B cell (primary cell): ENCODE results near the gene ACADM. TPM values are rescaled to one million over a fixed set of nuclear protein-coding genes. Genes with fewer than 3 reads are reported as not detected.

Experiments
- ATAC-seq: fragments of 200-7000 bp; cut with Tn5 transposase; one replicate; pipeline ENCODE4 v1.10.0; 2021; ENCODE audit warnings: low read depth, mild to moderate bottlenecking, moderate number of reproducible peaks, moderate library complexity
- CTCF ChIA-PET: fragments of 350-600 bp; sonication (Branson Sonifier 250); formaldehyde crosslinking; loops from one replicate; lab custom pipeline; 2021; ENCODE audit warnings: antibody characterized with exemption, inconsistent platforms; lab: Charles Lee
- POLR2A ChIA-PET: fragments of 350-600 bp; sonication (Branson Sonifier 250); formaldehyde crosslinking; loops from one replicate; lab custom pipeline; 2021; ENCODE audit warnings: antibody characterized with exemption; lab: Charles Lee
- DNase-seq: peaks from one replicate; pipeline ENCODE4 v3.0.0; 2013
- H2AFZ ChIP-seq: 2 replicates; pipeline ENCODE4 v1.6.1; 2012; ENCODE audit warnings: mild to moderate bottlenecking, low read depth, low read length; ENCODE audit not compliant: insufficient read depth, poor library complexity, severe bottlenecking
- H3K27ac ChIP-seq, 2 donors: 1 replicate in 1 of 2; 2 replicates in 1 of 2; pipeline ENCODE4 v1.5.1; 2012 to 2013; ENCODE audit warnings: low read length in 2 of 2, mild to moderate bottlenecking in 2 of 2, moderate library complexity in 1 of 2
- H3K27me3 ChIP-seq, 4 experiments: fragments of 200-600 bp in 1 of 4; sonication (generic) in 1 of 4; replicated peaks in 1 of 4; 1 replicate in 2 of 4; 2 replicates in 2 of 4; pipeline versions ENCODE4 v1.6.1 to v1.7.0; 2013 to 2016; ENCODE audit warnings: low read length in 3 of 4, mild to moderate bottlenecking in 2 of 4, mixed read lengths in 1 of 4, moderate library complexity in 1 of 4; ENCODE audit not compliant: insufficient read depth in 4 of 4, control insufficient read depth in 3 of 4; ENCODE audit errors: control extremely low read depth in 1 of 4
- H3K36me3 ChIP-seq, 2 experiments: replicated peaks in 1 of 2; 1 replicate in 1 of 2; 2 replicates in 1 of 2; pipeline versions ENCODE4 v1.6.1 to v1.7.1; 2013; ENCODE audit warnings: low read length in 1 of 2; ENCODE audit not compliant: insufficient read depth in 2 of 2, control insufficient read depth in 1 of 2; ENCODE audit errors: control extremely low read depth in 1 of 2, extremely low read depth in 1 of 2
- H3K4me1 ChIP-seq, 2 donors: fragments of 200-600 bp in 1 of 2; sonication (generic) in 1 of 2; 1 replicate in 1 of 2; 2 replicates in 1 of 2; pipeline versions ENCODE4 v1.5.1 to v1.6.1; 2013 to 2017; ENCODE audit warnings: low read length in 2 of 2; ENCODE audit not compliant: control insufficient read depth in 2 of 2, insufficient read depth in 2 of 2
- H3K4me2 ChIP-seq: replicated peaks from 2 replicates; pipeline ENCODE3; 2012; ENCODE audit warnings: mild to moderate bottlenecking, low read depth, low read length; ENCODE audit not compliant: poor library complexity, severe bottlenecking
- H3K4me3 ChIP-seq, 5 experiments: fragments of 200-600 bp in 1 of 5; sonication (generic) in 1 of 5; 1 replicate in 3 of 5; 2 replicates in 2 of 5; pipeline versions ENCODE4 v1.5.1 to v1.7.0; 2011 to 2016; ENCODE audit warnings: low read length in 4 of 5, mild to moderate bottlenecking in 4 of 5, low read depth in 2 of 5, control low read depth in 1 of 5, moderate library complexity in 1 of 5; ENCODE audit not compliant: insufficient read depth in 1 of 5; ENCODE audit errors: control extremely low read depth in 1 of 5, extremely low read depth in 1 of 5
- H3K79me2 ChIP-seq: fragments of 200-600 bp; sonication (generic); one replicate; pipeline ENCODE4 v1.6.0; 2016; ENCODE audit warnings: low read length; ENCODE audit not compliant: control insufficient read depth, insufficient read depth
- H3K9ac ChIP-seq: fragments of 200-600 bp; sonication (generic); 2 replicates; pipeline ENCODE4 v1.6.1; 2017; ENCODE audit warnings: mild to moderate bottlenecking, low read length, moderate library complexity
- H3K9me3 ChIP-seq, 3 donors: one replicate each; pipeline versions ENCODE4 v1.6.1 to v1.7.1; 2013; ENCODE audit warnings: low read length in 2 of 3; ENCODE audit not compliant: control insufficient read depth in 2 of 3, insufficient read depth in 1 of 3; ENCODE audit errors: control extremely low read depth in 1 of 3
- H4K20me1 ChIP-seq: 2 replicates; pipeline ENCODE4 v1.6.0; 2012; ENCODE audit warnings: mild to moderate bottlenecking, low read length; ENCODE audit not compliant: insufficient read depth, control insufficient read depth, poor library complexity, severe bottlenecking
- H3K27ac Mint-ChIP-seq: one replicate; pipeline ENCODE4 v1.8.0; 2021; ENCODE audit warnings: mixed read lengths
- H3K27me3 Mint-ChIP-seq: one replicate; pipeline ENCODE4 v1.8.0; 2021; ENCODE audit warnings: mixed read lengths
- H3K4me1 Mint-ChIP-seq: one replicate; pipeline ENCODE4 v1.8.0; 2021; ENCODE audit warnings: mixed read lengths
- H3K4me3 Mint-ChIP-seq: one replicate; pipeline ENCODE4 v1.8.0; 2021; ENCODE audit warnings: mixed read lengths
- H3K9me3 Mint-ChIP-seq: one replicate; pipeline ENCODE4 v1.8.0; 2022; ENCODE audit warnings: mixed read lengths; ENCODE audit not compliant: insufficient read depth
- EZH2 ChIP-seq: IDR thresholded peaks from 2 replicates; pipeline ENCODE4 v1.6.1; 2012; ENCODE audit warnings: borderline replicate concordance, low read depth, mild to moderate bottlenecking, moderate library complexity, low read length; ENCODE audit not compliant: insufficient read depth, poor library complexity, severe bottlenecking
- WGBS: methylation state at CpG from one replicate; pipeline ENCODE4 v1.1.5; 2013; ENCODE audit warnings: missing lambda C conversion rate; ENCODE audit not compliant: insufficient coverage; 5-methylcytosine and 5-hydroxymethylcytosine counted together
- intact Hi-C: fragments of 100-400 bp; cut with micrococcal nuclease; formaldehyde crosslinking; loops from one replicate; pipeline ENCODE4 v1.10.0; 2022
- polyA plus RNA-seq: library from polyadenylated mRNA; depleted of rRNA; stranded (reverse); fragments of >200 nt; gene quantifications from 2 replicates; pipeline ENCODE4 v1.2.3, GENCODE V29; 2012
- total RNA-seq, 2 donors: library from RNA; stranded (reverse); fragments of 120-200 nt in 1 of 2; gene quantifications; 1 replicate in 1 of 2; 2 replicates in 1 of 2; pipeline versions ENCODE4 v1.2.3 to v1.2.4, GENCODE V29; 2013 to 2022
- TF ChIP-seq, protein P1 (sequence below): fragments of 200-600 bp; IDR thresholded peaks from one replicate; pipeline ENCODE4 v1.8.0; 2022; ENCODE audit warnings: antibody characterized with exemption, mild to moderate bottlenecking

The ACADM gene
- total and polyA plus RNA-seq, 2 donors (not counting 1 experiment from before 2014, with no cell fraction given), result 16.4 to 53.3 TPM

DNA sequence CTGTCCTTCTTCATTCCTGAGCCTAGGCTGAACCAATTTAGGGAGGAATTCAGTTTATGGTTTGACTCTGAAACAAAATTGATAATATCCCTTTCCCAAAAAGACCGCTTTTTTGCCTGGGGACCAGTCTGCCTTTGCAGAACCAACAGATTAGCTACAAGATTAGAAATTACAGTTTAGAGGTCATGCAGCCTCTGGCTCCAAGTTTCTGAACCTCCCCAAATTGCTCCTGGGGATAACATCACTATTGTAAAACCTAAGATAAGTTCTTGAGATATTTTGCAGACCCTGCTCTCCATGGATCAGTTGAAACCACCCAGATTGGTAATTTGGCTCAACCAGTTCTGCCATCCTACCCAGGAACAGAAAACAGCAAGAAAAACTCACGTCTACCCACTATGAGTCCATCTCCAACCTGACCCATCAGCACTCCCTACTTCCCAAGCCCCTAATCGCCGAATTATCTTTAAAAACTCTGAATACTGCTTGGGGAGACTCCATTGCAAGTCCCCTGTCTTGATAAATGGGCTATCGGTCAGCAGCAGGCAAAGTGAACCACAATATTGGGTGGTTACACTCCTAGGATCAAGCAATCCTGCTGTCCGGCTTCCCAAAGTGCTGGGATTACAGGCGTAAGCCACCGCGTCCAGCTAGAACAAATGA is 60.9 kb downstream of the ACADM start:
- no peaks in the 10 kb centered on the region for H3K9me3 ChIP-seq
- peak overlapping the region; percentile 76 to 99 (median 95) for H3K4me3 ChIP-seq
- H3K9ac ChIP-seq, result peak overlapping the region; percentile 97
- WGBS, result 21% methylated on average over 4 of the region's 9 CpGs
- ChIA-PET CTCF (interaction anchor here (0.6 to 1.7 kb wide), 4 partner anchors 55 to 158 kb away, joined by 3 to 8 read pairs (median 3); partner anchors contain the start of gene ACADM), POLR2A (interaction anchor here (2.7 kb wide), 1 partner anchor 61 kb away, joined by 16 read pairs; the partner anchor contains the start of gene ACADM)
- H3K79me2 ChIP-seq, result peaks cover 43% of the 10 kb centered on the region
- ATAC-seq, result no peak
- no peak for DNase-seq
- intact Hi-C loops, result loop anchor here (5.0 kb wide), 3 partner anchors 33 to 1588 kb away; partner anchors contain the start of genes FPGT and LRRIQ3
- H3K27ac ChIP-seq, result peak overlapping the region; percentile 77 to 90
- peaks cover 40 to 44% of the 10 kb centered on the region in 2 donors for H3K4me1 ChIP-seq
- Mint-ChIP-seq H3K4me1 (peaks cover 52% of the 10 kb centered on the region), H3K27ac (peak overlapping the region; percentile 97), H3K9me3 (no peaks in the 10 kb centered on the region), H3K4me3 (peak overlapping the region; percentile 97), H3K27me3 (no peaks in the 10 kb centered on the region)
- peaks cover 4 to 27% of the 10 kb centered on the region in 2 experiments for H3K36me3 ChIP-seq
- no peaks in the 10 kb centered on the region for H3K27me3 ChIP-seq
- TF ChIP-seq, protein P1, sequence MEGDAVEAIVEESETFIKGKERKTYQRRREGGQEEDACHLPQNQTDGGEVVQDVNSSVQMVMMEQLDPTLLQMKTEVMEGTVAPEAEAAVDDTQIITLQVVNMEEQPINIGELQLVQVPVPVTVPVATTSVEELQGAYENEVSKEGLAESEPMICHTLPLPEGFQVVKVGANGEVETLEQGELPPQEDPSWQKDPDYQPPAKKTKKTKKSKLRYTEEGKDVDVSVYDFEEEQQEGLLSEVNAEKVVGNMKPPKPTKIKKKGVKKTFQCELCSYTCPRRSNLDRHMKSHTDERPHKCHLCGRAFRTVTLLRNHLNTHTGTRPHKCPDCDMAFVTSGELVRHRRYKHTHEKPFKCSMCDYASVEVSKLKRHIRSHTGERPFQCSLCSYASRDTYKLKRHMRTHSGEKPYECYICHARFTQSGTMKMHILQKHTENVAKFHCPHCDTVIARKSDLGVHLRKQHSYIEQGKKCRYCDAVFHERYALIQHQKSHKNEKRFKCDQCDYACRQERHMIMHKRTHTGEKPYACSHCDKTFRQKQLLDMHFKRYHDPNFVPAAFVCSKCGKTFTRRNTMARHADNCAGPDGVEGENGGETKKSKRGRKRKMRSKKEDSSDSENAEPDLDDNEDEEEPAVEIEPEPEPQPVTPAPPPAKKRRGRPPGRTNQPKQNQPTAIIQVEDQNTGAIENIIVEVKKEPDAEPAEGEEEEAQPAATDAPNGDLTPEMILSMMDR, result no peak
- TF ChIP-seq EZH2, result no peak
- H3K4me2 ChIP-seq, result peak overlapping the region; percentile 89
- H2AFZ ChIP-seq, result peak overlapping the region; percentile 97
- H4K20me1 ChIP-seq, result peaks cover 36% of the 10 kb centered on the region
